ENCODE results near the gene SMG9.

Gene SMG9

DNA sequence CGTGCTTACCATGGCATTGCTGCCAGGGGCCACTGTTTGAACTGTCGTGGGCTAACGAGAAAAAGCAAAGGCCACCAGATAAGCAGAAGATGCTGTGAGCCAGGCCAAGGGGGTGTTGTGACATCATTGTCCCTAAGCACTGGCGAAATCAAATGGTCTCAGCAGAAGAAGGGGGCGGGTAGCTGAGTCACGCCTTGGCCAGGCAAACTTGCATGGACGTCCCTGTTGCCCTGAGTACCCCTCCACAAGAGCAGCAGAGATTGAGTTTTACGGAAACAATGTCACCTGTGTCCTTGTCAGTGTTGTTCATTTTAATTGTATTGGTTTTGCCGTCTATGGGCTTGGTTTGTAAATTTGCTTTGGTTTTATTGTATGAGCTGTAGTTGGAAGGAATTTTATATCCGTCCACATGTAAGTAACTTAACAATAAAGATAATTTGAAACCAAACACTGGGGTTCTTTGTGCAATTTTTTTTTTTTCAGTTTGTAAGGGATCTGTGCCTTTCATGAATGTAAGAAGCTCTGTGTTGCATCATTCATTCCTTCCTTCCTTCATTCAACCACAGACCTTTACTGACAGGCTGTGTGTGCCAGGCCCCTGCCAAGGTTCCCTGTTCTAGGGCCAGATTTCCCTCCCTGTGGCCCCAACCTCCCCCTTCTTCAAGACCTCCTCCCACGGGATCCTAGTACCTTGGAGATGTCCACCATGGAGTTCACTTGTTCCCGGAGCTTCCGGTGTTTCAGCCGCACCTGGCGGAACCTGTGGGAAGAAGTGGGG is 13.7 kb upstream of the SMG9 start:
- TF ChIP-seq, protein P1, sequence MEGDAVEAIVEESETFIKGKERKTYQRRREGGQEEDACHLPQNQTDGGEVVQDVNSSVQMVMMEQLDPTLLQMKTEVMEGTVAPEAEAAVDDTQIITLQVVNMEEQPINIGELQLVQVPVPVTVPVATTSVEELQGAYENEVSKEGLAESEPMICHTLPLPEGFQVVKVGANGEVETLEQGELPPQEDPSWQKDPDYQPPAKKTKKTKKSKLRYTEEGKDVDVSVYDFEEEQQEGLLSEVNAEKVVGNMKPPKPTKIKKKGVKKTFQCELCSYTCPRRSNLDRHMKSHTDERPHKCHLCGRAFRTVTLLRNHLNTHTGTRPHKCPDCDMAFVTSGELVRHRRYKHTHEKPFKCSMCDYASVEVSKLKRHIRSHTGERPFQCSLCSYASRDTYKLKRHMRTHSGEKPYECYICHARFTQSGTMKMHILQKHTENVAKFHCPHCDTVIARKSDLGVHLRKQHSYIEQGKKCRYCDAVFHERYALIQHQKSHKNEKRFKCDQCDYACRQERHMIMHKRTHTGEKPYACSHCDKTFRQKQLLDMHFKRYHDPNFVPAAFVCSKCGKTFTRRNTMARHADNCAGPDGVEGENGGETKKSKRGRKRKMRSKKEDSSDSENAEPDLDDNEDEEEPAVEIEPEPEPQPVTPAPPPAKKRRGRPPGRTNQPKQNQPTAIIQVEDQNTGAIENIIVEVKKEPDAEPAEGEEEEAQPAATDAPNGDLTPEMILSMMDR (conservative IDR thresholded peaks at IDR 0.05; ENCODE audit: low read depth, low read length): no peak
- Histone ChIP-seq H3K79me2 (ENCODE audit: insufficient read depth, low read depth) (no peaks in the 10 kb centered on the region), H3K4me3 (IDR thresholded peaks at IDR 0.05; ENCODE audit: insufficient read depth, low read depth, low read length) (no peak overlapping the region), H3K9ac (no peak overlapping the region), H3K36me3 (ENCODE audit: insufficient read depth) (no peaks in the 10 kb centered on the region), H3K4me1 (ENCODE audit: low read depth, poor library complexity, severe bottlenecking) (no peaks in the 10 kb centered on the region), H3K27ac (no peak overlapping the region), H3K27me3 (ENCODE audit: insufficient read depth, low read depth) (peaks cover 12% of the 10 kb centered on the region; the same call in 1 of the 2 replicates), H2AFZ (ENCODE audit: low read depth) (no peak overlapping the region), H4K20me1 (ENCODE audit: insufficient read depth) (no peaks in the 10 kb centered on the region), H3K4me2 (no peak overlapping the region)

DNA sequence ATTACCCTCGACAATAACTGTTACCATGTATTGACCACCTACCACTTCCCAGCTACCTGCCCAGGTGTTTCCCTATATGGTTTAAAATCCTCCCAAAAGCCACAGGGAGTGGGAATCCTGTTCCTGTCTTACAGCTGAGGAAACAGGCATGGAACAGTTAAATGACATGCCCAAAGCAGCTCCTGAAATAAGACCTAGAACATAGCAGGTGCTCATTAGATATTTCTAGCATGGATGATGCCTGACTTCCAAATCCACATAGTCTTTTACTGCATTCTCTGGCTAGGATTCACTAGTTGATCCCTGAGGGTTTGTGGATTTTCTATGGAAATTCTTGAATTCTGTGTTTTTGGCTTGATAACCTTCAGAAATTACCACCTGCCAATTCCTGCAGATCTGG is 13.1 kb upstream of the SMG9 start:
- no peaks in the 10 kb centered on the region for H3K36me3 ChIP-seq (ENCODE audit: insufficient read depth)
- H3K79me2 ChIP-seq (ENCODE audit: insufficient read depth, low read depth): no peaks in the 10 kb centered on the region
- H3K27ac ChIP-seq: no peak overlapping the region
- H3K4me3 ChIP-seq (IDR thresholded peaks at IDR 0.05; ENCODE audit: insufficient read depth, low read depth, low read length): no peak overlapping the region
- TF ChIP-seq, protein P1 (conservative IDR thresholded peaks at IDR 0.05; ENCODE audit: low read depth, low read length): no peak
- peaks cover 6% of the 10 kb centered on the region; the same call in 1 of the 2 replicates for H3K27me3 ChIP-seq (ENCODE audit: insufficient read depth, low read depth)
- H3K4me1 ChIP-seq (ENCODE audit: low read depth, poor library complexity, severe bottlenecking): no peaks in the 10 kb centered on the region
- H3K9ac ChIP-seq: no peak overlapping the region
- H2AFZ ChIP-seq (ENCODE audit: low read depth): no peak overlapping the region
- H3K4me2 ChIP-seq: no peak overlapping the region
- H4K20me1 ChIP-seq (ENCODE audit: insufficient read depth): no peaks in the 10 kb centered on the region

DNA sequence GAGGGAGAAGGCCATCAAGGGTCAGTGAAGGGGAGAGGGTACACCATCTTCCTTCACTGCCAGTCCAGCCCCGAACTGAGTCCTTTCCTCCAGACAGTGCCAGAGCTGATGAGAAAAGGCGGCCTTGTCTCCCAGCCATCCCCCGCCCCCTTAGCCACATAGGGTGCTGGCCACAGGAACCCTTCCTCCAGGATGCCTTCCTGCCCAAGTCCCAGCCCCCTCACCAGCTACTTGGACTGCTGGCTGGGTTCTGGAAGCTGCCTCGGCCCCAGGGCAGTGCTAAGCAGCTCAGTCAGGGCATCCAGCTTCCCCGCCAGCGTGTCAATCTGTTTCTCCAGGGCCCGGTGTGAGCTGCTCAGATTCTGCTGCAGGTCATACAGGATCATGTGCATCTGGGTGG is 12.6 kb upstream of the SMG9 start:
- H3K4me3 ChIP-seq (IDR thresholded peaks at IDR 0.05; ENCODE audit: insufficient read depth, low read depth, low read length): no peak overlapping the region
- H3K79me2 ChIP-seq (ENCODE audit: insufficient read depth, low read depth): no peaks in the 10 kb centered on the region
- peaks cover 2% of the 10 kb centered on the region; the same call in 1 of the 2 replicates for H3K27me3 ChIP-seq (ENCODE audit: insufficient read depth, low read depth)
- H4K20me1 ChIP-seq (ENCODE audit: insufficient read depth): no peaks in the 10 kb centered on the region
- TF ChIP-seq, protein P1 (conservative IDR thresholded peaks at IDR 0.05; ENCODE audit: low read depth, low read length): no peak
- H3K4me2 ChIP-seq: no peak overlapping the region
- no peak overlapping the region for H3K27ac ChIP-seq
- H3K9ac ChIP-seq: no peak overlapping the region
- H2AFZ ChIP-seq (ENCODE audit: low read depth): no peak overlapping the region
- H3K4me1 ChIP-seq (ENCODE audit: low read depth, poor library complexity, severe bottlenecking): no peaks in the 10 kb centered on the region
- H3K36me3 ChIP-seq (ENCODE audit: insufficient read depth): no peaks in the 10 kb centered on the region

DNA sequence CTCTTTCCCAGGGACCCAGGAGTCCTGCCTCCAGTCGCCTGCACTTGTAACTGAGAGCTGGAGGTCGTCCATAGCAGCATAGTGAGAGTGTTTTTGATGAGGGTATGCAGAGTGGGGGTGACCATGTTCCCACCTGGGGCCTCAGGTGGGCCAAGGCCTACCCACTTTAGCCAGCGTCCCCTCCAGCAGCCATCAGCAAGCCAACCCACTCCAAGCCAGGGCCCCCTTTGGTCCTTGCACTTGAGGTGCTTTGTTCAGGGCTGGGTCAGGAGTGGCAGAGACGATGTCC is 11.9 kb upstream of the SMG9 start:
- H2AFZ ChIP-seq (ENCODE audit: low read depth): no peak overlapping the region
- H3K27me3 ChIP-seq (ENCODE audit: insufficient read depth, low read depth): peaks cover 1% of the 10 kb centered on the region; the same call in 1 of the 2 replicates
- H3K27ac ChIP-seq: no peak overlapping the region
- no peaks in the 10 kb centered on the region for H4K20me1 ChIP-seq (ENCODE audit: insufficient read depth)
- H3K9ac ChIP-seq: no peak overlapping the region
- no peak overlapping the region for H3K4me3 ChIP-seq (IDR thresholded peaks at IDR 0.05; ENCODE audit: insufficient read depth, low read depth, low read length)
- no peak overlapping the region for H3K4me2 ChIP-seq
- H3K79me2 ChIP-seq (ENCODE audit: insufficient read depth, low read depth): no peaks in the 10 kb centered on the region
- H3K36me3 ChIP-seq (ENCODE audit: insufficient read depth): no peaks in the 10 kb centered on the region
- H3K4me1 ChIP-seq (ENCODE audit: low read depth, poor library complexity, severe bottlenecking): no peaks in the 10 kb centered on the region
- TF ChIP-seq, protein P1 (conservative IDR thresholded peaks at IDR 0.05; ENCODE audit: low read depth, low read length): peak; percentile 34; the same call in 1 of the 2 replicates
